ENCODE data around the gene CHRNE.

The CHRNE gene

DNA sequence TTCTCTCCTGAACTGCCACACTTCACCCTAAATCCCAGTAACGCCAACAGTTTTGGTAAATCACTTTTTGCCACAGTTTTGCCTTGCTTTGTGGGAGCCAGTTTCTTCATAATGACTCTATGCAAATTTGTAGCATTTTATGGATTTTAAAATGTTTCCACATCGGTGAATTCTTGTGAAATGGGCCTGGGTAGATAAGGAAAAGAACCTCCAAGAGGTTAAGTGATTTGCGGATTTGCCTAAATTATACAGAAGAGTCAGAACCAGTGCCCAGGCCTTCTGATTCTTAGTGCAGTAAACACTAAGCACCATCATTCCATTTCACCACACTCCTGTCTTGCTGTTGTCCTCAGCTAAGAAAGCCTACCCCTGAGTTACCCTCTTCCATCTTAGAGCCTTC is 51.8 kb downstream of the CHRNE start:
- no peak for DNase-seq

DNA sequence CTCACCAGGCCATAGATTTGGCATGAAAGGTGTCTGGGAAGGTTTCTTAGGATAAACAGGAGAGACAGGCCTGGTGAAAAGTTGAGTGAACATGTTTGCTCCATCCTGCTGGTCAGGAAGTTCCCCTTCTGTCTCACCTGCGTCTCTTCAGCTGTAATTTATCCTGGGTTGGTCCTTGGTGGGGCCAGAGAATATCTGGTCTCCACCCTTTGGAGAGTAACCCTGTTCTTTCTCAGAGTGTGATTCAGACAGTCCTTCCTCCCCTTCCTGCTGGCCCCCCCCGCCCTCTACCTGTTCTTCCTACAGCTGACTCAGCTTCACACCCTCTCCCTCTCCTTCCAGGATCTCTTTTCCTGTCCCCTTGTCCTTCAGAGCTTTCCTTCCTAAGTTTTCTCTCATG is 52.7 kb downstream of the CHRNE start:
- no peak for DNase-seq

DNA sequence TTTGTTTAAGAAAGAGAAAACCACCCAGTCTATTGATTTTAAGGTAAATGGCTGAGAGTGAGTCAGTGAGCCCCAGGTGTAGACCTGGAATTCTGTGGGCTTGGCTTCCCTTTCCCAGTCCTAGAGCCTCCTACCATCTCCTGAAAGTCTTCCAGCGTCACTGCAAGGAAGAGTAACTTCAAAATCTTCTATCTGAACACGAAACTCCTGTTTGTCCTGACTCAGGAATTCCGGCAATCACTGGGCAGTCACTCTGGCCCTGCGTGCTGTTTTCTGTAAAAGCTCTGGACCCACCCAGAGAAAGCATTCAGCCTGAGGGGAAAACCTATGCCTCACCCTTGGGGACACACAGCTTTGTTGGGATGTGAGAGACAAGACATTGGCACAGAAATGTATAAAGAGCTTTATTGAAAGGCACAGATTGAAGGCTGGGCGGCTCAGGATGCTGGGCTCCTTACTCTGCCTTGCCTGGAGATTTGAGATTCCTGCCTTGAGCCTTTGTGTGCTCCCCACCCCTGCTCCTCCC is 53.8 kb downstream of the CHRNE start:
- no peak for DNase-seq

All from SHP77 (cell line).